Measurements from ENCODE around the gene MCC.

Gene MCC

GRCh38 chr5:113293068-113293974 lies 194.9 kb downstream of the MCC start:
- TF ChIP-seq POLR2A (IDR thresholded peaks at IDR 0.05; ENCODE audit: low read length) (no peak), GATA1 (IDR thresholded peaks at IDR 0.05; ENCODE audit: low read depth, low read length) (no peak)
- DNase-seq: no peak

- no peak for TF ChIP-seq POLR2A (IDR thresholded peaks at IDR 0.05; ENCODE audit: low read length)
- TF ChIP-seq GATA1 (IDR thresholded peaks at IDR 0.05; ENCODE audit: low read depth, low read length): no peak
- DNase-seq: no peak
Observed at GRCh38 chr5:113292462-113292861, 195.8 kb downstream of the MCC start.

GRCh38 chr5:113283558-113283957 lies 204.7 kb downstream of the MCC start:
- no peak for TF ChIP-seq POLR2A (IDR thresholded peaks at IDR 0.05; ENCODE audit: low read length)
- no peak for TF ChIP-seq GATA1 (IDR thresholded peaks at IDR 0.05; ENCODE audit: low read depth, low read length)
- no peak for DNase-seq

GRCh38 chr5:113282472-113282871 lies 205.8 kb downstream of the MCC start:
- no peak for TF ChIP-seq GATA1 (IDR thresholded peaks at IDR 0.05; ENCODE audit: low read depth, low read length)
- TF ChIP-seq POLR2A (IDR thresholded peaks at IDR 0.05; ENCODE audit: low read length): no peak
- DNase-seq: no peak

- TF ChIP-seq POLR2A (IDR thresholded peaks at IDR 0.05; ENCODE audit: low read length): no peak
- no peak for TF ChIP-seq GATA1 (IDR thresholded peaks at IDR 0.05; ENCODE audit: low read depth, low read length)
- peak in 1 of 2 experiments; percentile 53 for DNase-seq
Observed at GRCh38 chr5:113281194-113281593, 207.1 kb downstream of the MCC start.

- DNase-seq: no peak
- TF ChIP-seq GATA1 (IDR thresholded peaks at IDR 0.05; ENCODE audit: low read depth, low read length) (no peak), POLR2A (IDR thresholded peaks at IDR 0.05; ENCODE audit: low read length) (no peak)
Observed at GRCh38 chr5:113280541-113280940, 207.7 kb downstream of the MCC start.

GRCh38 chr5:113278976-113279375 lies 209.3 kb downstream of the MCC start:
- no peak for TF ChIP-seq POLR2A (IDR thresholded peaks at IDR 0.05; ENCODE audit: low read length)
- TF ChIP-seq GATA1 (IDR thresholded peaks at IDR 0.05; ENCODE audit: low read depth, low read length): no peak
- DNase-seq: no peak

GRCh38 chr5:113276493-113276892 lies 211.8 kb downstream of the MCC start:
- DNase-seq: no peak
- TF ChIP-seq POLR2A (IDR thresholded peaks at IDR 0.05; ENCODE audit: low read length): no peak
- no peak for TF ChIP-seq GATA1 (IDR thresholded peaks at IDR 0.05; ENCODE audit: low read depth, low read length)

GRCh38 chr5:113276001-113276400 lies 212.3 kb downstream of the MCC start:
- no peak for TF ChIP-seq GATA1 (IDR thresholded peaks at IDR 0.05; ENCODE audit: low read depth, low read length)
- no peak for TF ChIP-seq POLR2A (IDR thresholded peaks at IDR 0.05; ENCODE audit: low read length)
- DNase-seq: no peak

GRCh38 chr5:113274836-113275414 lies 213.3 kb downstream of the MCC start:
- TF ChIP-seq POLR2A (IDR thresholded peaks at IDR 0.05; ENCODE audit: low read length) (no peak), GATA1 (IDR thresholded peaks at IDR 0.05; ENCODE audit: low read depth, low read length) (no peak)
- DNase-seq: no peak

GRCh38 chr5:113273948-113274347 lies 214.3 kb downstream of the MCC start:
- no peak for TF ChIP-seq POLR2A (IDR thresholded peaks at IDR 0.05; ENCODE audit: low read length)
- TF ChIP-seq GATA1 (IDR thresholded peaks at IDR 0.05; ENCODE audit: low read depth, low read length): no peak
- no peak for DNase-seq

- TF ChIP-seq POLR2A (IDR thresholded peaks at IDR 0.05; ENCODE audit: low read length) (no peak), GATA1 (IDR thresholded peaks at IDR 0.05; ENCODE audit: low read depth, low read length) (no peak)
- no peak for DNase-seq
Observed at GRCh38 chr5:113271745-113272454, 216.4 kb downstream of the MCC start.

- TF ChIP-seq GATA1 (IDR thresholded peaks at IDR 0.05; ENCODE audit: low read depth, low read length) (no peak), POLR2A (IDR thresholded peaks at IDR 0.05; ENCODE audit: low read length) (no peak)
- no peak for DNase-seq
Observed at GRCh38 chr5:113271015-113271414, 217.2 kb downstream of the MCC start.

- DNase-seq: no peak
- no peak for TF ChIP-seq GATA1 (IDR thresholded peaks at IDR 0.05; ENCODE audit: low read depth, low read length)
- TF ChIP-seq POLR2A (IDR thresholded peaks at IDR 0.05; ENCODE audit: low read length): no peak
Observed at GRCh38 chr5:113270086-113270485, 218.2 kb downstream of the MCC start.

Measured in erythroblast (primary cell).